Measurements from ENCODE around the gene COPZ1. TPM values are rescaled to one million over a fixed set of nuclear protein-coding genes. Genes with fewer than 3 reads are reported as not detected.

Gene COPZ1
- total and polyA plus RNA-seq, 9 of the 15 experiments (the other 6 are each of a cell fraction or from before 2014, with no cell fraction given): 137 to 487 (median 233) TPM

DNA sequence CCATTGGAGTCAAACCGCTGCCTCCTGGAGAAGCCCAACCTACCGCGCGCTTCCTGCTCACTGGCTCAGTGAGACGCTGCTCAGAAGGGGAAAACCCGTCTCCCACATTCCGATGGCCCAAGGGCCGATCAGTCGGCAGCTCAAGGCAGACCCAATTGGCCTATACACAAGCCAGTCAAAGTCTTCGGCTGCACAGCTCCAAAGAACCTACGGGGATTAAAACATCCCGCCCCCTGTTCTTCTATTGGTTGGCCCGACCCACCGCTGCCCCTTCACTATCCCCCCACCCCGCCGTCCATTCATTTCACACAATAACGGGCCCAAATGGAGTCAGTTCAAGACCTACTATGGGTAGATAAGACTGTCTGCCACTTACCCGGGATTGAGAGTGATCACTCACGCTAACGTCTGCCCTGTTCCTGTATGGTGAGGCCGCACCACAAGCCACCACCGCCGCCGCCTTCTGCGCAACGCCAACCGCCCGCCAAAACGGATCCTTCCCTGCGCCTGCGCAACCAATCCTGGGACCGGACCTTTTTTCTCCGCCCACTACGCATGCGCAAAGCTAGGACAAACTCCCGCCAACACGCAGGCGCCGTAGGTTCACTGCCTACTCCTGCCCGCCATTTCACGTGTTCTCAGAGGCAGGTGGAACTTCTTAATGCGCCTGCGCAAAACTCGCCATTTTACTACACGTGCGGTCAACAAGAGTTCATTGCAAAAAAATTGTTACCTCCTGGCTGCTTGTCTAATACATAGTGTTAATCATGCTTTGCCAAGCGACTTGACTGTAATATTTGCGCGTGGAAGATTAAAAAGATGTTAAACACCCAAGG is 45.1 kb upstream of the COPZ1 start, which contains the start of gene CBX5 (continued):
- TF ChIP-seq ZNF592 (IDR thresholded peaks at IDR 0.05) (peak; percentile 38), CAMTA2 (CRISPR knock-in tag; conservative IDR thresholded peaks at IDR 0.05) (no peak), ZFP30 (CRISPR knock-in tag; IDR thresholded peaks at IDR 0.05; ENCODE audit: borderline replicate concordance) (no peak), ZNF274 (IDR thresholded peaks at IDR 0.05; ENCODE audit: borderline replicate concordance, low read depth, low read length) (no peak), BCL6 (CRISPR knock-in tag; IDR thresholded peaks at IDR 0.05) (no peak), PCBP1 (IDR thresholded peaks at IDR 0.05; ENCODE audit: low read depth, low read length, poor library complexity, severe bottlenecking) (no peak), CCAR2 (IDR thresholded peaks at IDR 0.05; ENCODE audit: low read depth, low read length) (no peak), ILF3 (IDR thresholded peaks at IDR 0.05; ENCODE audit: borderline replicate concordance) (no peak), NR3C1 (CRISPR knock-in tag; IDR thresholded peaks at IDR 0.05) (no peak), ZNF224 (CRISPR knock-in tag; IDR thresholded peaks at IDR 0.05) (peak; percentile 27; the same call in 1 of the 2 replicates), ZC3H8 (IDR thresholded peaks at IDR 0.05) (no peak), FOXJ2 (tag; IDR thresholded peaks at IDR 0.05) (no peak), SRSF7 (optimal IDR thresholded peaks at IDR 0.05; ENCODE audit: low read depth, low read length) (no peak), ZNF41 (CRISPR knock-in tag; conservative IDR thresholded peaks at IDR 0.05) (no peak), RBM17 (IDR thresholded peaks at IDR 0.05; ENCODE audit: borderline replicate concordance, low read depth, low read length) (no peak), ZNF124 (CRISPR knock-in tag; IDR thresholded peaks at IDR 0.05) (no peak), CHCHD3 (CRISPR knock-in tag; IDR thresholded peaks at IDR 0.05) (no peak), GABPA (tag; conservative IDR thresholded peaks at IDR 0.05; ENCODE audit: low read depth) (no peak)
- TF ChIP-seq, protein P1, sequence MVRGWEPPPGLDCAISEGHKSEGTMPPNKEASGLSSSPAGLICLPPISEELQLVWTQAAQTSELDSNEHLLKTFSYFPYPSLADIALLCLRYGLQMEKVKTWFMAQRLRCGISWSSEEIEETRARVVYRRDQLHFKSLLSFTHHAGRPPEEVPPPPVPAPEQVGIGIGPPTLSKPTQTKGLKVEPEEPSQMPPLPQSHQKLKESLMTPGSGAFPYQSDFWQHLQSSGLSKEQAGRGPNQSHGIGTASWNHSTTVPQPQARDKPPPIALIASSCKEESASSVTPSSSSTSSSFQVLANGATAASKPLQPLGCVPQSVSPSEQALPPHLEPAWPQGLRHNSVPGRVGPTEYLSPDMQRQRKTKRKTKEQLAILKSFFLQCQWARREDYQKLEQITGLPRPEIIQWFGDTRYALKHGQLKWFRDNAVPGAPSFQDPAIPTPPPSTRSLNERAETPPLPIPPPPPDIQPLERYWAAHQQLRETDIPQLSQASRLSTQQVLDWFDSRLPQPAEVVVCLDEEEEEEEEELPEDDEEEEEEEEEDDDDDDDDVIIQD (CRISPR knock-in tag; IDR thresholded peaks at IDR 0.05): no peak
- TF ChIP-seq, protein P2, sequence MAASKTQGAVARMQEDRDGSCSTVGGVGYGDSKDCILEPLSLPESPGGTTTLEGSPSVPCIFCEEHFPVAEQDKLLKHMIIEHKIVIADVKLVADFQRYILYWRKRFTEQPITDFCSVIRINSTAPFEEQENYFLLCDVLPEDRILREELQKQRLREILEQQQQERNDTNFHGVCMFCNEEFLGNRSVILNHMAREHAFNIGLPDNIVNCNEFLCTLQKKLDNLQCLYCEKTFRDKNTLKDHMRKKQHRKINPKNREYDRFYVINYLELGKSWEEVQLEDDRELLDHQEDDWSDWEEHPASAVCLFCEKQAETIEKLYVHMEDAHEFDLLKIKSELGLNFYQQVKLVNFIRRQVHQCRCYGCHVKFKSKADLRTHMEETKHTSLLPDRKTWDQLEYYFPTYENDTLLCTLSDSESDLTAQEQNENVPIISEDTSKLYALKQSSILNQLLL (CRISPR knock-in tag; IDR thresholded peaks at IDR 0.05; ENCODE audit: borderline replicate concordance): no peak
- TF ChIP-seq, protein P3, sequence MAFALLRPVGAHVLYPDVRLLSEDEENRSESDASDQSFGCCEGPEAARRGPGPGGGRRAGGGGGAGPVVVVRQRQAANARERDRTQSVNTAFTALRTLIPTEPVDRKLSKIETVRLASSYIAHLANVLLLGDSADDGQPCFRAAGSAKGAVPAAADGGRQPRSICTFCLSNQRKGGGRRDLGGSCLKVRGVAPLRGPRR (CRISPR knock-in tag; IDR thresholded peaks at IDR 0.05): no peak
